Measurements from ENCODE around the gene TSNAX.
"Not testable (repeated sequence)": the region's sequence is repeated elsewhere in the genome, so short reads cannot be mapped to it uniquely, and the experiment has no call there.

The TSNAX gene

DNA sequence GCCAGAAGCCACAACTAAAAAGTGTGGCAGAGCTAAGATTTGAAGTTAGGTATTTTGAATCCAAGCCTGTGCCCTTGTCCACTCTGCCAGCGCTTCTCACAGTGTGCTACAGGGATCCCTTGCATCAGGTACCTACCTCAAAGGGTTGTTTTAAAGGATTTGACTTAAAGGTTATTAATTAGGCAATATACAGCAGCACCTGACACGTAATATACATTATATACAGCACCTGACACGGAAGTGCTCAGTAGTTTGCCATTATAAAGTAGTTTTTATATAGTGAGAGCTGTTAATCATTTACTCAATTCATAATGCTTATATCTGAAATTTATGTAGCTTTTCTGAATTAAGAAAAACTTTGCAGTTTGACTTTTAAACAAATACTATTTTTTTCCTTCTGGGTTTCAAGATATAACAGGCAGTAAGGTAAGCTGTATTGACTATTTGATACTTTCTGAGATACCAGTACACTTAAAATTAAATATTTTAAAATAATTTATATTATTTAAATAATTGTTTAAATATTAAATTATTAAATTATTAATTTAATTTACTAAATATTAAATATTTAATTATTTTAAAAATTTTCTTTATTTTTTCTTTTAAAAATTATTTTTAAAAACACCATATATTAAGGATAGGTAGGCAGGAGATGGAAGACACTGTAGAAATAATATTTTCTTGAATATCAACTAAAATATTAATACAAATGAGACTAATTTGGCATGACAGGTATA, 33.3 kb downstream of the TSNAX start:
- no peak for DNase-seq (ENCODE audit: low read depth in 3 of 3, low spot score in 1 of 3)

DNA sequence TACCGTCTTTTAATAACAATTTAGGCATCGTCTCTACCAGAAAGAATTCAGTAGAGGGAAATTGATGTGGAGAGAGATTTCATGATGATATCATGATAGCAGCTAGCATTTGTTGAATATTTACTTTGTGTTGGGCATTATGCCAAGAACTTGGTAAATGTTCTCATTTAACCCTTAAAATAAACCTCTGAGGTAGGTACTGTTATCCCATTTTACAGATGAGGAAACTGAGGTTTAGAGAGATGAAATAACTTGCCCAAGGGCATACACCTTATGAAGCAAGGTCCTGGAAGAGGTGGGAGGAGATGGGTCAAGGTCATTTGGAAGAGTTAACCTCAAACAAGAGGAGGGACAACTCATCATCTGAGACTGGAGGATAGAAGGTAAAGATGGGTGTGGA, 34.8 kb downstream of the TSNAX start:
- DNase-seq (ENCODE audit: low read depth in 3 of 3, low spot score in 1 of 3), result no peak

DNA sequence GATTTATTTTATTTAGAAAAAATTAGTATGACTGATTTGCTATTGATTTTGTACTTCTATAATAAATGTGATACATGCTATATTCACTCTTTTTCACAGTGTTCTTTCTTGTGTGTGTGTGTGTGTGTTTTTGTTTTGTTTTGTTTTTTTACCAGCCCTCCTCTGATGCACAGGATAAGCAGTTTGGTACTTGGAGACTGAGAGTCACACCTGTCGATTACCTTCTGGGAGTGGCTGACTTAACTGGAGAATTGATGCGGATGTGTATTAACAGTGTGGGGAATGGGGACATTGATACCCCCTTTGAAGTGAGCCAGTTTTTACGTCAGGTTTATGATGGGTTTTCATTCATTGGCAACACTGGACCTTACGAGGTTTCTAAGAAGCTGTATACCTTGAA, 35.9 kb downstream of the TSNAX start:
- DNase-seq (ENCODE audit: low read depth in 3 of 3, low spot score in 1 of 3), result no peak

DNA sequence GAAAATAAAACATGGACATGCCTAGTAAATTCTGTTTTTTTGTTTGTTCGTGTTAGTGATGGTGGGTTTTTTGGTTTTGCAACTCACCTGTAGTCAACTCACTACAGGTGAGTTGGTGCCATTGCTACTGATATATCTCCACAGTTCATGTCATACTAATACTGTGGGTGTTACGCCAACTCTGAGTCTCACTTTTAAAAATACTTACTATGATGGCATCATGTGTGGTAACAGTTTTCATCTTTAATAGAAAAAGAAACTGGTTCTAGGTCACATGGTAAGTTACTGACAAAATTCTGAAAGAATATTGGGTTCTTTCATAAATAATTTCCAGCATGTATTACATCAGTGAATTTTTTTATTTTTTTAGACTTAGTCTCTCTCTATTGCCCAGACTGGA, 38.0 kb downstream of the TSNAX start:
- no peak for DNase-seq (ENCODE audit: low read depth in 3 of 3, low spot score in 1 of 3)

DNA sequence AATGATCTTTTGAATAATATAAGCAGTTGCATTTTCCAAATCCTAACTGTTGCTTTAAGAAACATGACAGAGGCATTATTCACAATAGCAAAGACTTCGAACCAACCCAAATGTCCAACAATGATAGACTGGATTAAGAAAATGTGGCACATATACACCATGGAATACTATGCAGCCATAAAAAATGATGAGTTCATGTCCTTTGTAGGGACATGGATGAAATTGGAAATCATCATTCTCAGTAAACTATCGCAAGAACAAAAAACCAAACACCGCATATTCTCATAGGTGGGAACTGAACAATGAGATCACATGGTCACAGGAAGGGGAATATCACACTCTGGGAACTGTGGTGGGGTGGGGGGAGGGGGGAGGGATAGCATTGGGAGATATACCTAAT, 41.8 kb downstream of the TSNAX start:
- DNase-seq (ENCODE audit: low read depth in 3 of 3, low spot score in 1 of 3), result not testable (repeated sequence)

DNA sequence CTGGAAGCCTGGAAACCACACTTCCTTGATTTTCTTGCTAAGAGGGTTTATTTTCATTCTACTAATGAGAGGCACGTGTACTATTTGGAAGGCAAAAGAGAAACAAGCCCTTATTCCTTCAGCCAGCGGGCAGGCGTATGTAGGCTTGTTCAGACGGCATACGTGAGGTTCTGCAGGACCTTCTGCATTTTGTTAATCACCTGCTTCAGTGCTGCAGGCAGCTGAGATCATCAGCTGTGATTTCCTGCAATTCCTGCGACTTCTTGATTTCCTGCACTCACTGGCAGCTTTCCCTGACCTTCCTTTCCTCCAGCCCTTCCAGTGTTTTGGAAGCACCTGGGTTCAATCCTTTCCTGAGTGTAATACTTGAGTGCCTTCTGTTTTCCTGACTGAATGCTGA, 43.4 kb downstream of the TSNAX start:
- no peak for DNase-seq (ENCODE audit: low read depth in 3 of 3, low spot score in 1 of 3)

DNA sequence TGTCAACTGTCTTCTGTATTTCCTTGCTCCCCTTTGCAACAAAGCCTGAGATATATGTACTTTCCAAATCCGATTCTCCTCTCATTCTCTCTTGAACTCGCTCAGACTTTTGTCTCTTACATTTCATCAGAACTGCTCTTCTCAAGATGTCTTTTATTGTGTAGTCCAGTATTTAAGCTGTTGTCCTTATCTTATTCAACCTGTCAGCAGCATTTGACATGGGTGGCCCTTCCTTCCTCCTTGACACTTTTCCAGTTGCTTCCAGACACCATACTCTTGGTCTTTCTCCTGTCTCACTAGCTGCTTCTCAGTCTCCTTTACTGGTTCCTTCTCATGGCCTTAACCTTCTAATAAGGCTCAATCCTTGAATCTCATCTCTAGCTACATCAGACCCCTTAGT, 47.0 kb downstream of the TSNAX start:
- no peak for DNase-seq (ENCODE audit: low read depth in 3 of 3, low spot score in 1 of 3)

DNA sequence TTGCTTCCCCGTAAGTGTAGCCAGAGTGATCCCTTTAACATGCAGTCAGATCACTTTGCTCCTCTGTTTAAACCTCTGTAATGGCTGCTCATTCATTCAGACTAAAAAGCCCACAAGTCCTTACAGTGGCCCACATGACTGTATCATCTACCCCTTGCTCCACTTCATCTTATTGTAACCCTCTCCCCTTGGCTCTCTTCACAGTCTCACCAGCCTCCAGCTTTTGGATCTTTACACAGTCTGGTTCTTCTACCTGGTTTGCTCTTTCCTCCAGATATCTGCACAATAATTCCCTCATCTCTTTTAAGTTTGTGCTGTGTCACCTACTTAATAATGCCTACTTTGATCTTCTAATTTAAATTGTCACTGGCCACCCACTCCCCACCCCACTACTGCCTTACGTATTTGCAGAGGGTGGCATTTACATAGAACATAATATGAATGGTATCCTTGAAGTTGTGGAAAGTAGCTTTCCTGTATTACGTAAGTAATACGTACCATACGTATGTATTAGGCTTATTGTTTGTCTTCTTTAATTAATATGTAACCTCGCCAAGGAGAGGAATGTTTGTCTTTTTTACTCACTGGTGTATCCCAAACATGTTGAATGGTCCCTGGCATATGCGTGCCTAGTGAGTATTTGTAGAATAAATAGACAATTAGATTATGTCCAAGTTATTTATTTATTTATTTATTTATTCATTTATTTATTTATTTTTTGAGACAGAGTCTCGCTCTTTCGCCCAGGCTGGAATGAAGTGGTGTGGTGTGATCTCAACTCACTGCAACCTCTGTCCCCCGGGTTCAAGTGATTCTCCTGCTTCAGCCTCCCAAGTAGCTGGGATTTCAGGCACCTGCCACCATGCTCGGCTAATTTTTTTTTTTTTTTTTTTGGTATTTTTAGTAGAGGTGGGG, 48.6 kb downstream of the TSNAX start:
- no peak for DNase-seq (ENCODE audit: low read depth in 3 of 3, low spot score in 1 of 3)

DNA sequence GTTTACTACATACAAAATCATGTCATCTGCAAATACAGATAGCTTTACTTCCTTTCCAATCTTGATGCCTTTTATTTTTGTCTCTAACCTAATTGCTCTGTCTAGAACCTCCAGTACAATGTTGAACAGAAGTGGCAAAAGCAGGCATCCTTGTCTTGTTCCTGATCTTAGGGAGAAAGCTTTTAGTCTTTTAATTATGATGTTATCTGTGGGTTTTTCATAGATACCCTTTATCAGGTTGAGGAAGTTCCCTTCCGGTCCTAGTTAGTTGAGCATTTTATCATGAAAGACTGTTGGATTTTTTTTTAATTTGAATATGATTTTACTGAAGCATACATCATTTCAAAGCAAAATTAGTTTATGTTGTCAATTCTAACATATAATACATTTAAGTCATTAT, 52.4 kb downstream of the TSNAX start:
- no peak for DNase-seq (ENCODE audit: low read depth in 3 of 3, low spot score in 1 of 3)

DNA sequence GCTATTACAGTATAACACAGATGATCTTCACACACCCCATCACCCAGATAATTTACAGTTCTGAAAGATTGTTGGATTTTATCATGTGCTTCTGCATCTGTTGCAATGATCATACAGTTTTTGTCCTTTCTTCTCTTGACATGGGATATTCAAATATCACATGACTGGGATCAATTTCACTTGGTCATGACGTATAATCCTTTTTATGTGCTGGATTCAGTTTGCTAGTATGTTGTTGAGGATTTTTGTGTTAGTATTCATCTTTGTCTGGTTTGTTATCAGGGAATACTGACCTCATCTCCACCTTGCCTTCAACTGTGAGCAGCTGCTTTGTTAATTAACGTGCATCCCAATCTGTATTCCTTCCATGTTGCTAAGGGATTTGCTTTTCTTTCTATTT, 53.4 kb downstream of the TSNAX start:
- no peak for DNase-seq (ENCODE audit: low read depth in 3 of 3, low spot score in 1 of 3)

DNA sequence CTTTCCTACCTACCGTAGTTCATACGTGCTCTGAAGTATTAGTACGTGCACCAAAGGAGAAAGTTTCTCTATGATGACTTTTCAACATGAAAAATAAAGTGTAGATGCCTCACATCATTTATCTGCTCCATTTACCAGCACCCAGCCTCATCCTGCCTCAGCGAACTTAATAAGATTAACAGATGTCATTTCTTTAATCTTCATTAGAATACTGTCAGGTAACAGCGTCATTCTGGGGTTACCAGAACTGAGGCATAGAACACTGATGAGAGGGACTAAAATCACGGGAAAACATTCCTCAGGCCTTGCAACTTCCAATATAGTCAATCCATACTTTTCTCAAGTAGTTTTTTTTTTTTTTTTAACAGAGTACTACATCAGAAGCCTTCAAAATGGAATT, 54.9 kb downstream of the TSNAX start:
- DNase-seq (ENCODE audit: low read depth in 3 of 3, low spot score in 1 of 3), result no peak

DNA sequence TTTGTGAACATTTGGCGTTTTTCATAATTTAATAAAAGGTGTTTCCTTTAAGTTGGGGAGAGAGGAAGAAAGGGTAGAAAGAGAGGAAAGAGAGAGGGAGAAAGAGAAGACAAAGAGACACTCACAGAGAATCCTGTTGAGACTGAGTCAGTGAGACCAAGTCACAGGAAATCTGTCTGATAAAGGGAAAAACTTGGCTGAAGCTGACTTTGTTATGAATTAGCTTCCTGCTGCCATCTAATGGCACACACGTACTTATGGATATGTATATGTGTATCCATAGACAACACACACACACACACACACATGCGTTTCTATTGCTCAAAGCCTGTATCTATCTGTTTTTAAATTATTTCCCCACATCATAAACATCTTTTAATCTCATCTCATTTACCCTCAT, 55.6 kb downstream of the TSNAX start:
- DNase-seq (ENCODE audit: low read depth in 3 of 3, low spot score in 1 of 3), result no peak

DNA sequence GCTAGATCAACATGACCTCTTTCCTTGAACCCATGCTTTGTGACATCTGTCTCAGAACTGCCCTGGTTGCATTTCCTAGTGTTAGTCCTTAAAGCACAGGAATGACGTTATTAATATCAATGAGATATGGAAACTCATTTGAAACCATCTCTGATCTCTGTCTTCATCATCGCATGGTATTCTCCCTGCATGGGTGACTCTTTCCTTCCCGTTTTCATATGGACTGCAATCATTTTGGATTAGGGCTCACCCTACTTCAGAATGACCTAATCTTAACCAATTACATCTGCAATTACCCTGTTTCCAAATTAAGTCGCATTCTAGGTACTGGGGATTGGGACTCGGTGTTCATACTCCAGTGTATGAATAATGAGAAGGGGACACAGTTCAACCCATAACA, 56.5 kb downstream of the TSNAX start:
- DNase-seq (ENCODE audit: low read depth in 3 of 3, low spot score in 1 of 3), result no peak

DNA sequence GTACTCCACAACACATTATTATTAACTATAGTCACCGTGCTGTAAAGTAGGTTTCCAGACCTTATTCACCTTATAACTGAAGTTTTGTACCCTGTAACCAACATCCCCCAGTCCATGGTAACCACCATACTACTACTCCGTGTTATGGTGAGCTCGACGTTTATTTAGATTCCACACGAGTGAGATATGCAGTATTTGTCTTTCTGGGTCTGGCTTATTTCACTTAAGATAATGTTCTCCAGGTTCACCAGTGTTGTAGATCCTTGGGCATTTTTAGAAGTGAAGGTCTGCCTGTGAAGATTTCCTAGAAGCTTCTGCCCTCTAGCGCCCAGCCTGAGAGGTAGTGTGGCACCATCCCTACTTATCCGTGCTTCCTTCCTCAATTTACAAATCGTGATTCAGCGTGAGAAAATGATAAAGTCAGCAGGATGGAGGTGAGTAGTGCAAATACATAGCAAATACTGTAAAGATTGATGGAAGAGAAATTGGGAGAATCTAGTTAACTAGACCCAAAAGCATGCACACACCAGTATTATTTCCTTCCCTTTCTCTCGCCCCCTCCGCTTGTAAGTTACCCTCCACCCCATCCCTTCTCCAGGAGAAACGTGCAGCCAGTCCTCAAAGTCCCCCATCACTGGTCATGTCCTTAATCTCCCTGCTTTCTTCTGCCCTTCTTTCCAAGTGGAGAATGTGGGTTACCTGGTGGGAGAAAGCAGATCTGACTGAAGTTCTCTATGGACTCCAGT, 62.2 kb downstream of the TSNAX start:
- DNase-seq (ENCODE audit: low read depth in 3 of 3, low spot score in 1 of 3), result no peak

DNA sequence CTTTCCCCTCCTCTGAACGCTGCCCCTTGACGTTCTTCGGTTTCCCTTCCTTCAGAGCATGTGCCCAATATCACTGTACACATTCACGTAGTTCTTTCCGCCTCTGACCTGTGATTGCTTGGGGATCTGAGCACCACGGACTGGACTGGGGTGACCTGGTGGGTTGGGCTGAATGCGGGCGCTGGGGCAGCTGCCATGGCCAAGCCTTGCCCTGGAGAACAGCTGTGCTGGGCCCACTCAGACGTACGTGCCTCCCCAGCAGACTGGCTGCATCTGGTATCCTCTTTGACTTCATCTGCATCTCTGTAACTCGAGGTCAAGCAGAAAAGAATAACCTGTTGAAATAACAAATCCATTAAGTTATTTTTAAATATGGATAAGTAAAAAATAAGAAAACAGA, 63.0 kb downstream of the TSNAX start:
- no peak for DNase-seq (ENCODE audit: low read depth in 3 of 3, low spot score in 1 of 3)

DNA sequence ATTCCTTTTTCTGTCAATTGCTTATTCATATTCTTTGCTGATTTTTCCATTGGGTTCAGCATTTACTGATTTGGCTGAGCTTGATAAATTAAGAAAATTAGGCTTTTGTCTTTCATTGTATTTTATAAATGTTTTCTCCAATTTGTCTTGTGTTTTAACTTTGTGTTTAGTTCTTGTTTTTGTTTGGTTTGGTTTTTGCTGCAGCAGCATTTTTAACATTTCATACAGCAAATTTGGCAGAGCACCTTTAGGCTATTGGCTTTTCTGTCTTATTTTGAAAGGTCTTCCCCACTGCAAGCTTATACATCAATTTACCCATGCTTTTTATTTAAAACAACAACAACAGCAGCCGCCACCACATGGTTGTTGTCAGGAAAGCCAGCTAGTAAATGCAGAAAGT, 64.3 kb downstream of the TSNAX start:
- DNase-seq (ENCODE audit: low read depth in 3 of 3, low spot score in 1 of 3), result no peak

DNA sequence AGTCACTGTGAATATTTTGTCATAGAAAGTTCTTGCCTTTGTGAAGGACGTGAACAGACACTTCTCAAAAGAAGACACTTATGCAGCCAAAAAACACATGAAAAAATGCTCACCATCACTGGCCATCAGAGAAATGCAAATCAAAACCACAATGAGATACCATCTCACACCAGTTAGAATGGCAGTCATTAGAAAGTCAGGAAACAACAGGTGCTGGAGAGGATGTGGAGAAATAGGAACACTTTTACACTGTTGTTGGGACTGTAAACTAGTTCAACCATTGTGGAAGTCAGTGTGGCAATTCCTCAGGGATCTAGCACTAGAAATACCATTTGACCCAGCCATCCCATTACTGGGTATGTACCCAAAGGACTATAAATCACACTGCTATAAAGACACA, 64.8 kb downstream of the TSNAX start:
- DNase-seq (ENCODE audit: low read depth in 3 of 3, low spot score in 1 of 3), result not testable (repeated sequence)

DNA sequence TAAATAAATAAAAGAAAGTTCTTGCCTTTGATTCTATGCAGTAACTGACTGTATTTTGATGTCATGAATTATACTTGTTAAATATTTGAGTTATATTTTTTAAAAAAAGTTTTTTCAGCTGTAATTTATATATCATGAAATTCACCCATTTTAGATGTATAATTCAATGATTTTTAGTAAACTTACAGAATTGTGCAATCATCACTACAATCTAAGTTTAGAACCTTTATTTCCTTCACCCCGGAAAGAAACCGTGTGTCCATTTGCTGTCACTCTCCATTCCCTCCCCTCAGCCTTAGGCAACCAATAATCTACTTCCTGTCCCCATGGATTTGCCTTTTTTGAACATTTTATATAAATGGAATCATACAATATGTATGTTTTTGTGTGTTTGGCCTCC, 65.7 kb downstream of the TSNAX start:
- no peak for DNase-seq (ENCODE audit: low read depth in 3 of 3, low spot score in 1 of 3)

DNA sequence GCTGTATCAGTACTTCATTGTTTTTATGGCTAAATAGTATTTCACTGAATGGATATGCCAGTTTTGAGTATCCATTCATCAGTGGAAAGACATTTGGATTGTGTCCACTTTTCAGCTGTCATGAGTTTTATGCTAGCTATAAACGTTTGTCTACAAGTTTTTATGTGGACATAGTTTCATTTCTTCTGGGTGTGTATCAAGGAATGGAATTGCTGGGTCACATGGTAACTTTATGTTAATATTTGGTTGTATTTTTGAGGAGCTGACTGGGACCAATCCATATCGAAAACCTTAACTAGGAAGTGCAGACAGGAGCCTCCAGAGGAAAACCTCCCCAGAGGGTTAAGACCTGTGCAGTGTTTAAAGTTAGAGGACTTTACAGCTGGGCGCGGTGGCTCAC, 66.3 kb downstream of the TSNAX start:
- DNase-seq (ENCODE audit: low read depth in 3 of 3, low spot score in 1 of 3), result no peak

DNA sequence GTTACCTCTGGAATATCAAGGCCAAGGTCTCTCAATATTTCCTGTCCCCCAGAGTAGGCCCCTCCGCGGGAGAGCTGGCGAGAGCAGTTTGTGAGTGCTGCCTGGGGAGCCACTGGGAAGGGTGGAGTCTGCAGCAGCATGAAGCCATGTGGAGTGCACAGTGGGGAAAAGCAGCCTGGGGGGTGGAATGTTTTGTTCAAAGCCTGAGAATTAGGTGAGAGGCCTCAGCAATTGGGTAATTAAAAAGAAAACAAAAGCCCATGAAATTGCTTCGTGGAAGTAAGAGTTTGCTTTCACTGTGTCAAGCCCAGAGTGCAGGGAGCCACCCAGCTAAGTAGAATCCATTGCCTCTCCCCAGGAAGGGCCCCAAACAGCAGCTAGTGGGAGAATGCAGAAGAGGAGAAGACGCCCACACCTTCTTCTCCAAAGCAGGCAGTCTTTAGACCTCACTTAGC, 67.9 kb downstream of the TSNAX start:
- no peak for DNase-seq (ENCODE audit: low read depth in 3 of 3, low spot score in 1 of 3)

DNA sequence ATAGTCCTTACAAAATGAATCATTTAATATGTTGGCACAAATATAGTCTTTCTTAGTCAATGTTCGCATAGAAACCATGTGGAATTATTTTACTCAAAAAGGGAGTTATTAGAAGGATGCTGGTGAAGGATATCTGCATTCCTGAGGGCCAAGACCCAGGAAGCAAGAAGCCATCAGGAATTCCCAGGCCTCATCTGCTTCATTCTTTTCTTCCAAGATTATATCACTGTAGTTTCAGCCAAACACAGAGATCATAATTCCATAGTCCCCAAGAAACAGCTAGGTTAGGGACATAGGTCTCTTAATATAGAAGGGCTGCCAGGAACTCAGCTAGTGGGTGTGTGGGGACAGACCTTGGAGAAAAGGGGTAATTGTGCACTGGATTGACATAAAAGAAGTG, 69.5 kb downstream of the TSNAX start:
- DNase-seq (ENCODE audit: low read depth in 3 of 3, low spot score in 1 of 3), result no peak

DNA sequence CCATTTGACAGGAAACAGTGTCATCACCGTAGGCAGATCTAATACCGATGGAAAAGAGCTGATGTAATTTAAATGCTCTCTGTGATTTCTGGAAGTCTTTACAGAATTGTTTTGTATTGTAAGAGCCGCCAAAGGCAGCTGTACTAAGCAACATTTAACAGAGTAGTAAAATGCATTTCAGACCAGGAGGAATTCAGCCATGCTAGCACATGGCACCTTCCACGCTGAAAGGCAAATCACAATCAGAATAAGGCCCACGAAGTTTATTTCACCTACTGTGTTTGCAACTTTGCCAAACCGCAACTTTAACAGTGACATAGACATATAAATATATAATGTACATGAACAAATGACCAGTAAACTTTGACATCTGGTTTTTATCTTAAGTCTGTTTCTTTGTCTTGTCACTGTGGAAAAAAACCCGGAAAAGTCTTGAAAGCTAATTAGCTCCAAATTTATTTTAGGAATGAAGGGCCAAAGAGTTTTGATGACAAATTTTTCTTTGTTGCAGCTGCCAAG, 72.0 kb downstream of the TSNAX start:
- DNase-seq (ENCODE audit: low read depth in 3 of 3, low spot score in 1 of 3), result no peak
